CD14-positive monocyte (primary cell): ENCODE measurements around the gene LYRM4. TPM values are rescaled to one million over a fixed set of nuclear protein-coding genes. Genes with fewer than 3 reads are reported as not detected.

Experiments
- DNase-seq, 3 donors: peaks; one replicate each; pipeline ENCODE4 v3.0.0-alpha.2; 2011 to 2022
- H2AFZ ChIP-seq: 2 replicates; pipeline ENCODE4 v1.6.0; 2012; ENCODE audit warnings: mild to moderate bottlenecking, low read depth, low read length, inconsistent platforms; ENCODE audit not compliant: insufficient read depth, poor library complexity, severe bottlenecking
- H3K27ac ChIP-seq, 2 donors: 1 replicate in 1 of 2; 2 replicates in 1 of 2; pipeline ENCODE4 v1.5.1; 2012 to 2013; ENCODE audit warnings: low read length in 2 of 2, control low read depth in 1 of 2, inconsistent platforms in 1 of 2, low read depth in 1 of 2, mild to moderate bottlenecking in 1 of 2
- H3K27me3 ChIP-seq, 2 donors: one replicate each; pipeline versions ENCODE4 v1.6.0 to v1.6.1; 2011 to 2013; ENCODE audit warnings: low read length in 2 of 2; ENCODE audit not compliant: control insufficient read depth in 2 of 2, insufficient read depth in 2 of 2
- H3K36me3 ChIP-seq, 2 donors: replicated peaks in 1 of 2; 1 replicate in 1 of 2; 2 replicates in 1 of 2; pipeline versions ENCODE4 v1.5.1 to v1.6.1; 2012 to 2013; ENCODE audit warnings: low read length in 2 of 2, control low read depth in 1 of 2, inconsistent platforms in 1 of 2, mild to moderate bottlenecking in 1 of 2; ENCODE audit not compliant: insufficient read depth in 2 of 2, control insufficient read depth in 1 of 2
- H3K4me1 ChIP-seq, 2 donors: 1 replicate in 1 of 2; 2 replicates in 1 of 2; pipeline versions ENCODE4 v1.5.1 to v1.6.1; 2012 to 2013; ENCODE audit warnings: low read length in 2 of 2, control low read depth in 1 of 2, inconsistent platforms in 1 of 2, mild to moderate bottlenecking in 1 of 2, moderate library complexity in 1 of 2; ENCODE audit not compliant: insufficient read depth in 2 of 2, control insufficient read depth in 1 of 2
- H3K4me2 ChIP-seq: replicated peaks from 2 replicates; pipeline ENCODE3; 2012; ENCODE audit warnings: low read length, moderate library complexity, mild to moderate bottlenecking; ENCODE audit not compliant: poor library complexity, severe bottlenecking; ENCODE audit errors: extremely low read depth
- H3K4me3 ChIP-seq, 3 experiments: fragments of 200-600 bp in 1 of 3; sonication (generic) in 1 of 3; replicated peaks in 1 of 3; 1 replicate in 2 of 3; 2 replicates in 1 of 3; pipeline ENCODE4 v1.5.1; 2011 to 2013; ENCODE audit warnings: low read length in 3 of 3, mild to moderate bottlenecking in 3 of 3, control low read depth in 2 of 3, low read depth in 2 of 3, inconsistent platforms in 1 of 3, moderate library complexity in 1 of 3
- H3K79me2 ChIP-seq: 2 replicates; pipeline ENCODE4 v1.6.0; 2012; ENCODE audit warnings: mild to moderate bottlenecking, control low read depth, inconsistent platforms, low read length, moderate library complexity; ENCODE audit not compliant: insufficient read depth
- H3K9ac ChIP-seq: 2 replicates; pipeline ENCODE4 v1.6.0; 2017; ENCODE audit warnings: low read length, mild to moderate bottlenecking; ENCODE audit not compliant: insufficient read depth, poor library complexity, severe bottlenecking
- H3K9me3 ChIP-seq, 2 donors: replicated peaks in 1 of 2; 1 replicate in 1 of 2; 2 replicates in 1 of 2; pipeline versions ENCODE4 v1.5.1 to v1.6.1; 2012 to 2013; ENCODE audit warnings: low read length in 2 of 2, control low read depth in 1 of 2; ENCODE audit not compliant: control insufficient read depth in 1 of 2, insufficient read depth in 1 of 2
- H4K20me1 ChIP-seq: 2 replicates; pipeline ENCODE4 v1.6.0; 2012; ENCODE audit warnings: mild to moderate bottlenecking, low read length, control low read depth, moderate library complexity; ENCODE audit not compliant: insufficient read depth
- H3K27ac Mint-ChIP-seq, 7 donors: one replicate each; pipeline ENCODE4 v1.8.0; 2020; ENCODE audit warnings: mild to moderate bottlenecking in 7 of 7, mixed read lengths in 7 of 7, moderate library complexity in 6 of 7, inconsistent platforms in 2 of 7
- H3K27me3 Mint-ChIP-seq, 3 donors: one replicate each; pipeline ENCODE4 v1.8.0; 2021 to 2022; ENCODE audit warnings: low read depth in 3 of 3, mild to moderate bottlenecking in 3 of 3, mixed read lengths in 3 of 3, moderate library complexity in 3 of 3, inconsistent platforms in 1 of 3
- H3K36me3 Mint-ChIP-seq, 2 donors: one replicate each; pipeline ENCODE4 v1.8.0; 2020; ENCODE audit warnings: mixed read lengths in 2 of 2, inconsistent platforms in 1 of 2, mild to moderate bottlenecking in 1 of 2
- H3K4me1 Mint-ChIP-seq: one replicate; pipeline ENCODE4 v1.8.0; 2020; ENCODE audit warnings: mild to moderate bottlenecking, mixed read lengths
- H3K4me3 Mint-ChIP-seq, 2 donors: one replicate each; pipeline ENCODE4 v1.8.0; 2020; ENCODE audit warnings: mild to moderate bottlenecking in 2 of 2, mixed read lengths in 2 of 2, moderate library complexity in 1 of 2
- H3K9me3 Mint-ChIP-seq, 7 donors: one replicate each; pipeline ENCODE4 v1.8.0; 2020 to 2022; ENCODE audit warnings: mixed read lengths in 7 of 7, mild to moderate bottlenecking in 6 of 7, moderate library complexity in 6 of 7, inconsistent platforms in 2 of 7
- CTCF ChIP-seq: fragments of 200-600 bp; IDR thresholded peaks from one replicate; pipeline ENCODE4 v1.8.0; 2022; ENCODE audit warnings: antibody characterized with exemption, mild to moderate bottlenecking
- WGBS: methylation state at CpG from one replicate; pipeline ENCODE4 v1.1.5; 2013; ENCODE audit warnings: missing lambda C conversion rate; ENCODE audit not compliant: insufficient coverage; 5-methylcytosine and 5-hydroxymethylcytosine counted together
- intact Hi-C, 2 donors: fragments of 100-400 bp; cut with micrococcal nuclease; formaldehyde crosslinking; loops; one replicate each; pipeline versions ENCODE4 v1.15.0 to v1.15.1; 2023
- polyA plus RNA-seq, 3 donors: library from polyadenylated mRNA; depleted of rRNA in 1 of 3; unstranded in 2 of 3; stranded (reverse) in 1 of 3; fragments of 300-500 nt in 2 of 3; fragments of >200 nt in 1 of 3; fragmentation: Illumina TruSeq in 2 of 3; gene quantifications; 1 replicate in 2 of 3; 2 replicates in 1 of 3; pipeline ENCODE4 v1.2.3, GENCODE V29; 2012 to 2021

LYRM4 gene
- polyA plus RNA-seq, 3 donors = 13.7 to 19.6 (median 18.1) TPM

DNA sequence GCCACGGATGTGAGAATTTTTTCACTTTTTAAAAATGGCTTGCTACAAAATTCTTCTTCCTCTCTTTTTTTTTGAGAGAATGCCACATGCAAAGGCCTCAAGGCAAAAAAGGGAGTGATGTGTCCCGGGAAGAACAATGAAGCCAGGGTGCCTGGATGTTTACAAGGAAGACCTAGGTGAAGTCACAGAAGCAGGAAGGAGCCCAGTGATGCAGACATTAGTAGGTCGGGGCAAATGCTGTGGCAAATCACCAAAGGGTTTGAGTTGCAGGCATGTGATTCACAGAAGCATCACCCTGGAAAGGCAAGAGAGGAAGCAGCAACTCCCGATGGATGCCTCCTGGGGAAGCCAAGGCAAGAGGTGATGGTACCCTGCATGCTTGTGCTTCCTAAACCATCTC lies 47.3 kb upstream of the LYRM4 start:
- Mint-ChIP-seq H3K36me3 (peaks cover 1 to 8% of the 10 kb centered on the region in 2 donors), H3K9me3 (peaks cover 0 to 1% (median 0%) of the 10 kb centered on the region in 7 donors), H3K4me3 (no peak overlapping the region), H3K4me1 (peaks cover 15% of the 10 kb centered on the region), H3K27ac (no peak overlapping the region), H3K27me3 (no peaks in the 10 kb centered on the region)
- no peaks in the 10 kb centered on the region for H3K36me3 ChIP-seq
- H3K4me1 ChIP-seq = peaks cover 2 to 4% of the 10 kb centered on the region in 2 donors
- peaks cover 14% of the 10 kb centered on the region for H4K20me1 ChIP-seq
- no peak overlapping the region for H3K4me2 ChIP-seq
- 100% methylated on average over 2 of the region's 4 CpGs for WGBS
- H3K27me3 ChIP-seq = no peaks in the 10 kb centered on the region
- no peak for DNase-seq
- intact Hi-C loops = no loop called here
- H3K9me3 ChIP-seq = no peaks in the 10 kb centered on the region
- H2AFZ ChIP-seq = no peak overlapping the region
- no peak overlapping the region for H3K9ac ChIP-seq
- TF ChIP-seq CTCF = no peak
- H3K27ac ChIP-seq = no peak overlapping the region
- no peaks in the 10 kb centered on the region for H3K79me2 ChIP-seq
- no peak overlapping the region for H3K4me3 ChIP-seq

GRCh38 chr6:5307058-5307457 lies 46.3 kb upstream of the LYRM4 start:
- Histone ChIP-seq H3K4me2 (no peak overlapping the region), H2AFZ (no peak overlapping the region), H3K4me3 (no peak overlapping the region), H3K36me3 (no peaks in the 10 kb centered on the region), H3K27me3 (no peaks in the 10 kb centered on the region), H3K79me2 (no peaks in the 10 kb centered on the region), H3K4me1 (peaks cover 7 to 11% of the 10 kb centered on the region in 2 donors), H3K9me3 (no peaks in the 10 kb centered on the region), H3K27ac (no peak overlapping the region), H3K9ac (no peak overlapping the region), H4K20me1 (peaks cover 22% of the 10 kb centered on the region)
- intact Hi-C loops = no loop called here
- Mint-ChIP-seq H3K36me3 (peaks cover 1 to 5% of the 10 kb centered on the region in 2 donors), H3K4me3 (no peak overlapping the region), H3K9me3 (peaks cover 0 to 1% (median 0%) of the 10 kb centered on the region in 7 donors), H3K27ac (no peak overlapping the region), H3K27me3 (no peaks in the 10 kb centered on the region), H3K4me1 (peaks cover 24% of the 10 kb centered on the region)
- TF ChIP-seq CTCF = no peak
- no peak for DNase-seq
